HG03045 (cell line): ENCODE data around the gene PARP15.
"Not testable (repeated sequence)": the region's sequence is repeated elsewhere in the genome, so short reads cannot be mapped to it uniquely, and the experiment has no call there.

Experiments used
- ATAC-seq: cut with Tn5 transposase; IDR thresholded peaks from one replicate; pipeline ENCODE4 v1.9.1; 2021; ENCODE audit warnings: mild to moderate bottlenecking, moderate library complexity; ENCODE audit not compliant: unreplicated experiment

The PARP15 gene

GRCh38 chr3:122615303-122615702, 37.9 kb downstream of the PARP15 start:
- ATAC-seq = no peak

GRCh38 chr3:122618614-122619013, 41.2 kb downstream of the PARP15 start:
- no peak for ATAC-seq

GRCh38 chr3:122619040-122619439, 41.6 kb downstream of the PARP15 start:
- ATAC-seq = no peak

- no peak for ATAC-seq
These were observed 42.9 kb downstream of the PARP15 start for GRCh38 chr3:122620399-122620798.

GRCh38 chr3:122621112-122621511, 43.7 kb downstream of the PARP15 start:
- ATAC-seq = no peak

GRCh38 chr3:122623031-122623829, 45.8 kb downstream of the PARP15 start:
- ATAC-seq = no peak

GRCh38 chr3:122626515-122627180, 49.2 kb downstream of the PARP15 start:
- no peak for ATAC-seq

- ATAC-seq = no peak
These were observed 49.9 kb downstream of the PARP15 start for GRCh38 chr3:122627301-122627700.

GRCh38 chr3:122628567-122628966, 51.1 kb downstream of the PARP15 start:
- ATAC-seq = no peak

- ATAC-seq = no peak
These were observed 52.3 kb downstream of the PARP15 start for GRCh38 chr3:122629763-122630162.

GRCh38 chr3:122635789-122636188, 58.3 kb downstream of the PARP15 start:
- no peak for ATAC-seq

GRCh38 chr3:122636697-122637096, 59.2 kb downstream of the PARP15 start:
- ATAC-seq = no peak

GRCh38 chr3:122640437-122640999, 63.1 kb downstream of the PARP15 start:
- no peak for ATAC-seq

GRCh38 chr3:122642935-122643334, 65.5 kb downstream of the PARP15 start:
- peak; percentile 89 for ATAC-seq

GRCh38 chr3:122646146-122646988, 68.9 kb downstream of the PARP15 start:
- ATAC-seq = no peak

GRCh38 chr3:122651233-122651907, 73.9 kb downstream of the PARP15 start:
- ATAC-seq = not testable (repeated sequence)

- ATAC-seq = not testable (repeated sequence)
These were observed 74.5 kb downstream of the PARP15 start for GRCh38 chr3:122651962-122652361.

- ATAC-seq = not testable (repeated sequence)
These were observed 80.9 kb downstream of the PARP15 start for GRCh38 chr3:122658336-122658735.

GRCh38 chr3:122660297-122660974, 83.0 kb downstream of the PARP15 start:
- no peak for ATAC-seq

GRCh38 chr3:122661633-122662032, 84.2 kb downstream of the PARP15 start:
- ATAC-seq = no peak
